ENCODE data around the gene ABHD2.
"Not testable (repeated sequence)": the region's sequence is repeated elsewhere in the genome, so short reads cannot be mapped to it uniquely, and the experiment has no call there.

ABHD2 gene

GRCh38 chr15:89198934-89199333 lies 110.7 kb downstream of the ABHD2 start:
- DNase-seq: no peak

GRCh38 chr15:89199746-89200145 lies 111.5 kb downstream of the ABHD2 start:
- no peak for DNase-seq

GRCh38 chr15:89200182-89200581 lies 111.9 kb downstream of the ABHD2 start:
- no peak for DNase-seq

GRCh38 chr15:89201465-89202005 lies 113.3 kb downstream of the ABHD2 start:
- no peak for DNase-seq

GRCh38 chr15:89203705-89204273 lies 115.5 kb downstream of the ABHD2 start:
- DNase-seq: no peak

- no peak for DNase-seq
Measured at GRCh38 chr15:89205991-89206585, 117.8 kb downstream of the ABHD2 start.

- DNase-seq: peak; percentile 66
Measured at GRCh38 chr15:89206908-89207331, 118.7 kb downstream of the ABHD2 start.

- no peak for DNase-seq
Measured at GRCh38 chr15:89208256-89208655, 120.0 kb downstream of the ABHD2 start.

- DNase-seq: no peak
Measured at GRCh38 chr15:89209057-89209456, 120.8 kb downstream of the ABHD2 start.

- no peak for DNase-seq
Measured at GRCh38 chr15:89211678-89212170, 123.5 kb downstream of the ABHD2 start.

- no peak for DNase-seq
Measured at GRCh38 chr15:89215627-89216026, 127.4 kb downstream of the ABHD2 start.

- DNase-seq: no peak
Measured at GRCh38 chr15:89217031-89217430, 128.8 kb downstream of the ABHD2 start.

- no peak for DNase-seq
Measured at GRCh38 chr15:89217686-89218376, 129.6 kb downstream of the ABHD2 start.

- no peak for DNase-seq
Measured at GRCh38 chr15:89218531-89218930, 130.3 kb downstream of the ABHD2 start.

- no peak for DNase-seq
Measured at GRCh38 chr15:89221543-89221942, 133.3 kb downstream of the ABHD2 start, which contains the start of gene RLBP1. RLBP1 (minus strand) TSS chr15:89221579; CDS start chr15:89218975, 2,604 bp downstream.

GRCh38 chr15:89225588-89225987 lies 137.3 kb downstream of the ABHD2 start:
- DNase-seq: no peak

GRCh38 chr15:89226359-89227221 lies 138.3 kb downstream of the ABHD2 start:
- no peak for DNase-seq

GRCh38 chr15:89227425-89227824 lies 139.2 kb downstream of the ABHD2 start:
- DNase-seq: no peak

GRCh38 chr15:89230277-89230676 lies 142.0 kb downstream of the ABHD2 start:
- no peak for DNase-seq

GRCh38 chr15:89231832-89232231 lies 143.6 kb downstream of the ABHD2 start:
- DNase-seq: no peak

GRCh38 chr15:89239883-89240810 lies 151.9 kb downstream of the ABHD2 start:
- DNase-seq: not testable (repeated sequence)
